NCI-H2081 (cell line): ENCODE measurements around the gene KDSR.

Source experiments
- DNase-seq, 2 experiments: peaks; one replicate each; lab custom pipeline; 2025; lab: John Stamatoyannopoulos, UW

Gene KDSR

GRCh38 chr18:63283305-63284094, 83.5 kb downstream of the KDSR start:
- DNase-seq, result no peak

- DNase-seq, result no peak
Observed at GRCh38 chr18:63282793-63283192, 84.2 kb downstream of the KDSR start.
